AG10803 (cell line): Measurements from ENCODE around the gene CBX3.
"Not testable (repeated sequence)": the region's sequence is repeated elsewhere in the genome, so short reads cannot be mapped to it uniquely, and the experiment has no call there.

Experiments
- DNase-seq: peaks from one replicate; pipeline ENCODE4 v3.0.0; 2010; ENCODE audit warnings: low read depth
- H3K4me3 ChIP-seq: 2 replicates; pipeline ENCODE4 v1.5.1; 2011; ENCODE audit warnings: mild to moderate bottlenecking, low read length, control low read depth
- CTCF ChIP-seq: conservative IDR thresholded peaks from 2 replicates; pipeline ENCODE4 v1.5.1; 2011; ENCODE audit warnings: mild to moderate bottlenecking, low read length, control low read depth, inconsistent platforms

CBX3 gene

GRCh38 chr7:26233902-26234511, 32.5 kb downstream of the CBX3 start:
- no peak for DNase-seq
- H3K4me3 ChIP-seq: no peak overlapping the region
- TF ChIP-seq CTCF: no peak

- TF ChIP-seq CTCF: no peak
- DNase-seq: no peak
- H3K4me3 ChIP-seq: no peak overlapping the region
Measured at GRCh38 chr7:26237035-26237807, 35.7 kb downstream of the CBX3 start.

- no peak overlapping the region for H3K4me3 ChIP-seq
- no peak for DNase-seq
Measured at GRCh38 chr7:26238032-26238431, 36.5 kb downstream of the CBX3 start.

GRCh38 chr7:26245150-26245549, 43.6 kb downstream of the CBX3 start:
- H3K4me3 ChIP-seq: no peak overlapping the region
- TF ChIP-seq CTCF: no peak
- no peak for DNase-seq

More at GRCh38 chr7:26238032-26238431, 36.5 kb downstream of the CBX3 start:
- no peak for TF ChIP-seq CTCF

- TF ChIP-seq CTCF: no peak
- H3K4me3 ChIP-seq: no peak overlapping the region
- DNase-seq: no peak
Measured at GRCh38 chr7:26250239-26250638, 48.7 kb downstream of the CBX3 start.

- not testable (repeated sequence) for DNase-seq, H3K4me3 ChIP-seq
Measured at GRCh38 chr7:26261866-26262265, 60.3 kb downstream of the CBX3 start.
